ENCODE results near the gene COL8A1. TPM values are rescaled to one million over a fixed set of nuclear protein-coding genes. Genes with fewer than 3 reads are reported as not detected.

COL8A1 gene
- total and polyA plus RNA-seq, 2 donors, result 0.09 to 5.9 TPM

DNA sequence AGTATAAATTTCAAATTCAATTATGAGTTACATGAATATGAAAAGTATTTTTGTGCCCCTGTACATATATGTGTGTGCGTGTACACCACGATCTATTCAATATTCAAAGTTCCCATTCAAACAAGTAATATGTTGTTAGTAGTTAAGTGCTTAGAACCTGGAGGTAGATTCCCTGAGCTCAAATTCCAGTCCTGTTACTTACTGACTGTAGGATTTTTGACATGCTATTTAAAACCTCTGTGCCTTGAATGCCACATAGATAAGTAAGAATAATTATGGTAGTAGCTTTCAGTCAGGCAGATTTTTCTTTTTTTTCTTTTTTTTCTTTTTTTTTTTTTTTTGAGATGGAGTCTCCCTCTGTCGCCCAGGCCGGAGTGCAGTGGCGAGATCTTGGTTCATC lies 126.0 kb downstream of the COL8A1 start:
- no peaks in the 10 kb centered on the region for H3K9me3 ChIP-seq (ENCODE audit: control insufficient read depth in 2 of 2, insufficient read depth in 1 of 2, low read length in 1 of 2)
- no peaks in the 10 kb centered on the region for H3K27me3 ChIP-seq (ENCODE audit: control insufficient read depth in 2 of 2, insufficient read depth in 1 of 2, low read length in 1 of 2)
- 97% methylated on average over 5 of the region's 5 CpGs for WGBS
- no peak overlapping the region for H3K4me3 ChIP-seq (ENCODE audit: low read length in 2 of 2)
- no peak for DNase-seq (ENCODE audit: low read depth in 6 of 9, low spot score in 9 of 9)
- no peaks in the 10 kb centered on the region for H3K4me1 ChIP-seq (ENCODE audit: control insufficient read depth in 2 of 2, insufficient read depth in 2 of 2, low read length in 2 of 2)
- H3K36me3 ChIP-seq (ENCODE audit: control insufficient read depth in 2 of 2, insufficient read depth in 2 of 2, low read length in 1 of 2), result no peaks in the 10 kb centered on the region
- no peak overlapping the region for H3K27ac ChIP-seq (ENCODE audit: low read depth in 1 of 2, low read length in 1 of 2)

DNA sequence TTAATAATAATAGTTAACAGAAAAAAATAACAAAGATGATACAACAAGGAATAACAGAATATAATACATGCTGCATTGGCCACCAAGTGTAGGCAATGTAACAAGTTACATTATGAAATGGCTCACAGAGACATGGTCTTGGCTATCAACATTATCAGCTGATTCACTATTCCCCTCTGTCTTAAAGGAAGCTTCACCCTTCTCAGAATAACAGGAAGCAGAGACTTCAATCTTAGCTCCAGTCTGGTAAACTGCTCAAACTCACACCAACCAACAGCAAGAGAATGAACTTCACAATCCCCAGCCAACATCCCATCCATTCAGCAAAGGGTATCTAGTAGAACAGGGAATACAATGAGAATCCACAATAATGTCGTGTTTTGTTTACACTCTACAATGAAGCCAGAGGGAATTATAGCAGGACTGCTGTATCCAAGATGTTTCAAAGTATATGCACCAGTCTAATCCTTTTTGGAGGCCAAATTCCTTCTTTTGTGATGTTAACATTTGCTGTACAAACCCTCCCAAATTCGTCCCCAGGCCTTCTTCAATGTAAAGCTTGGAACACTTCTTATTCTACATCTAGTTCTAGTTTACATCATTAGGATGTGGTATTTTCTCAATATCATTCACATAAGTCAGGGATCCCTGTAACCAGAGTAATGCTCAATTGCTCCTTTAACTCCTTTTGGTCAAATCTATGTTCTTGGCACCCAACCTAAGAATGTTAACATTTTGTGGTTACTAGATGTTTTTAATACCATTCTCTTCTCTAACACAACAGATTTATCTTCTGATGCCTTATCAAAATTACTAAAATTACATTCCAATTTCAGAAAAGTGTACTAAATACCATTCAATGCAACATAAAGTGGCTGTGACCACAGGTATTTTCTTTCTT lies 126.9 kb downstream of the COL8A1 start:
- WGBS, result 83% methylated on average over 2 of the region's 2 CpGs
- no peak overlapping the region for H3K4me3 ChIP-seq (ENCODE audit: low read length in 2 of 2)

GRCh38 chr3:99767291-99767690 lies 128.9 kb downstream of the COL8A1 start:
- H3K36me3 ChIP-seq (ENCODE audit: control insufficient read depth in 2 of 2, insufficient read depth in 2 of 2, low read length in 1 of 2), result no peaks in the 10 kb centered on the region
- no peak overlapping the region for H3K27ac ChIP-seq (ENCODE audit: low read depth in 1 of 2, low read length in 1 of 2)
- H3K4me1 ChIP-seq (ENCODE audit: control insufficient read depth in 2 of 2, insufficient read depth in 2 of 2, low read length in 2 of 2), result no peaks in the 10 kb centered on the region
- H3K27me3 ChIP-seq (ENCODE audit: control insufficient read depth in 2 of 2, insufficient read depth in 1 of 2, low read length in 1 of 2), result no peaks in the 10 kb centered on the region
- 96% methylated on average over 2 of the region's 2 CpGs for WGBS
- no peak overlapping the region for H3K4me3 ChIP-seq (ENCODE audit: low read length in 2 of 2)
- DNase-seq (ENCODE audit: low read depth in 6 of 9, low spot score in 9 of 9), result no peak
- H3K9me3 ChIP-seq (ENCODE audit: control insufficient read depth in 2 of 2, insufficient read depth in 1 of 2, low read length in 1 of 2), result no peaks in the 10 kb centered on the region

More for the DNA sequence above, 126.9 kb downstream of the COL8A1 start:
- no peaks in the 10 kb centered on the region for H3K4me1 ChIP-seq (ENCODE audit: control insufficient read depth in 2 of 2, insufficient read depth in 2 of 2, low read length in 2 of 2)
- no peak for DNase-seq (ENCODE audit: low read depth in 6 of 9, low spot score in 9 of 9)
- no peak overlapping the region for H3K27ac ChIP-seq (ENCODE audit: low read depth in 1 of 2, low read length in 1 of 2)
- no peaks in the 10 kb centered on the region for H3K9me3 ChIP-seq (ENCODE audit: control insufficient read depth in 2 of 2, insufficient read depth in 1 of 2, low read length in 1 of 2)
- H3K36me3 ChIP-seq (ENCODE audit: control insufficient read depth in 2 of 2, insufficient read depth in 2 of 2, low read length in 1 of 2), result no peaks in the 10 kb centered on the region
- no peaks in the 10 kb centered on the region for H3K27me3 ChIP-seq (ENCODE audit: control insufficient read depth in 2 of 2, insufficient read depth in 1 of 2, low read length in 1 of 2)

DNA sequence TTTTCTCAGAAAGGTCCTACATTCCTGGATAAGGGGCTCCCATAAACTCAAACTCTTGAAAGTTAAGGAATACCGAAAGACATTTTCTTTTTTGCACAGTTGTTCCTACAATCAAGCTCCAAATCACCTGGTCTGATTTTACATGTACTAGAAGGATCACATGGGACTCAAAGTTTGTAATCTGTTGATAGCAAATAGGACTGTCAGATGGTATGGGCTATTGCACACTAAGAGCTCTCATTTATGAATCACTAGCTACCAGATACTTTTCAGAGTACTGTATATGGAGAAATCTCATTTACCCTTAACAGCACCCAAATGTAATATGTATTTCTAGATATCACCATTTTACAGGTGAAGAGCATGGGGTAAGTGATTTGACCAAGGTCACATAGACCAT lies 129.7 kb downstream of the COL8A1 start:
- Histone ChIP-seq H3K4me1 (ENCODE audit: control insufficient read depth in 2 of 2, insufficient read depth in 2 of 2, low read length in 2 of 2) (no peaks in the 10 kb centered on the region), H3K27me3 (ENCODE audit: control insufficient read depth in 2 of 2, insufficient read depth in 1 of 2, low read length in 1 of 2) (no peaks in the 10 kb centered on the region), H3K27ac (ENCODE audit: low read depth in 1 of 2, low read length in 1 of 2) (no peak overlapping the region), H3K4me3 (ENCODE audit: low read length in 2 of 2) (no peak overlapping the region), H3K36me3 (ENCODE audit: control insufficient read depth in 2 of 2, insufficient read depth in 2 of 2, low read length in 1 of 2) (no peaks in the 10 kb centered on the region), H3K9me3 (ENCODE audit: control insufficient read depth in 2 of 2, insufficient read depth in 1 of 2, low read length in 1 of 2) (no peaks in the 10 kb centered on the region)
- 97% methylated on average over 1 of the region's 1 CpG for WGBS
- DNase-seq (ENCODE audit: low read depth in 6 of 9, low spot score in 9 of 9), result no peak

- H3K27ac ChIP-seq (ENCODE audit: low read depth in 1 of 2, low read length in 1 of 2), result no peak overlapping the region
- no peaks in the 10 kb centered on the region for H3K4me1 ChIP-seq (ENCODE audit: control insufficient read depth in 2 of 2, insufficient read depth in 2 of 2, low read length in 2 of 2)
- H3K27me3 ChIP-seq (ENCODE audit: control insufficient read depth in 2 of 2, insufficient read depth in 1 of 2, low read length in 1 of 2), result no peaks in the 10 kb centered on the region
- DNase-seq (ENCODE audit: low read depth in 6 of 9, low spot score in 9 of 9), result no peak
- H3K36me3 ChIP-seq (ENCODE audit: control insufficient read depth in 2 of 2, insufficient read depth in 2 of 2, low read length in 1 of 2), result no peaks in the 10 kb centered on the region
- H3K9me3 ChIP-seq (ENCODE audit: control insufficient read depth in 2 of 2, insufficient read depth in 1 of 2, low read length in 1 of 2), result no peaks in the 10 kb centered on the region
- H3K4me3 ChIP-seq (ENCODE audit: low read length in 2 of 2), result no peak overlapping the region
- WGBS, result 71% methylated on average over 2 of the region's 2 CpGs
Observed at GRCh38 chr3:99768808-99769501, 130.6 kb downstream of the COL8A1 start.

- 95% methylated on average over 3 of the region's 3 CpGs for WGBS
- Histone ChIP-seq H3K27ac (ENCODE audit: low read depth in 1 of 2, low read length in 1 of 2) (no peak overlapping the region), H3K4me1 (ENCODE audit: control insufficient read depth in 2 of 2, insufficient read depth in 2 of 2, low read length in 2 of 2) (no peaks in the 10 kb centered on the region), H3K4me3 (ENCODE audit: low read length in 2 of 2) (no peak overlapping the region), H3K27me3 (ENCODE audit: control insufficient read depth in 2 of 2, insufficient read depth in 1 of 2, low read length in 1 of 2) (no peaks in the 10 kb centered on the region), H3K36me3 (ENCODE audit: control insufficient read depth in 2 of 2, insufficient read depth in 2 of 2, low read length in 1 of 2) (no peaks in the 10 kb centered on the region), H3K9me3 (ENCODE audit: control insufficient read depth in 2 of 2, insufficient read depth in 1 of 2, low read length in 1 of 2) (no peaks in the 10 kb centered on the region)
- DNase-seq (ENCODE audit: low read depth in 6 of 9, low spot score in 9 of 9), result no peak
Observed at GRCh38 chr3:99772171-99772570, 133.8 kb downstream of the COL8A1 start.

GRCh38 chr3:99772671-99773070 lies 134.3 kb downstream of the COL8A1 start:
- WGBS, result 91% methylated on average over 1 of the region's 1 CpG
- H3K9me3 ChIP-seq (ENCODE audit: control insufficient read depth in 2 of 2, insufficient read depth in 1 of 2, low read length in 1 of 2), result no peaks in the 10 kb centered on the region
- no peak for DNase-seq (ENCODE audit: low read depth in 6 of 9, low spot score in 9 of 9)
- no peaks in the 10 kb centered on the region for H3K36me3 ChIP-seq (ENCODE audit: control insufficient read depth in 2 of 2, insufficient read depth in 2 of 2, low read length in 1 of 2)
- H3K27ac ChIP-seq (ENCODE audit: low read depth in 1 of 2, low read length in 1 of 2), result no peak overlapping the region
- H3K4me1 ChIP-seq (ENCODE audit: control insufficient read depth in 2 of 2, insufficient read depth in 2 of 2, low read length in 2 of 2), result no peaks in the 10 kb centered on the region
- no peaks in the 10 kb centered on the region for H3K27me3 ChIP-seq (ENCODE audit: control insufficient read depth in 2 of 2, insufficient read depth in 1 of 2, low read length in 1 of 2)
- H3K4me3 ChIP-seq (ENCODE audit: low read length in 2 of 2), result no peak overlapping the region

DNA sequence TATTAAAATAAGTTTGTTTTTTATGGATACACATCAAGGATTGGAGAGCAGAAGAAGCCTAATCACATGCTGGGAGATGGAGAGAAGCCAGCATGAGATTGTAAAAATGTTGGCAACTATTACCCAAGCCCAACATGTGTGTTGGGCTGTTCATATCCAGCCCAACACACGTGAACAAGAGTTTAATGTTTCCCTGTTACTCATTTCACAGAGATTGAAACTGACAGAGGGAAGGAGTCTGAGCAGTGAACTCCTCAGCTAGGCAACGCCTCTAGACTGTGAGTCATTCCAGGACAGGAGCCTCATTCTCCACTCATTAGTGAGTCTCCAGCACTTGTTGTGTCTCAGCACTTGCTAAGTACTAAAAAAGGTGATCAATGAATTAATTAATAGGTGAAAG lies 136.1 kb downstream of the COL8A1 start:
- peaks cover 0 to 1% of the 10 kb centered on the region in 2 donors for H3K27me3 ChIP-seq (ENCODE audit: control insufficient read depth in 2 of 2, insufficient read depth in 1 of 2, low read length in 1 of 2)
- no peak overlapping the region for H3K27ac ChIP-seq (ENCODE audit: low read depth in 1 of 2, low read length in 1 of 2)
- H3K36me3 ChIP-seq (ENCODE audit: control insufficient read depth in 2 of 2, insufficient read depth in 2 of 2, low read length in 1 of 2), result no peaks in the 10 kb centered on the region
- no peak overlapping the region for H3K4me3 ChIP-seq (ENCODE audit: low read length in 2 of 2)
- DNase-seq (ENCODE audit: low read depth in 6 of 9, low spot score in 9 of 9), result peak in 1 of 9 donors; percentile 2
- H3K4me1 ChIP-seq (ENCODE audit: control insufficient read depth in 2 of 2, insufficient read depth in 2 of 2, low read length in 2 of 2), result no peaks in the 10 kb centered on the region
- H3K9me3 ChIP-seq (ENCODE audit: control insufficient read depth in 2 of 2, insufficient read depth in 1 of 2, low read length in 1 of 2), result no peaks in the 10 kb centered on the region
- WGBS, result 83% methylated on average over 2 of the region's 2 CpGs

DNA sequence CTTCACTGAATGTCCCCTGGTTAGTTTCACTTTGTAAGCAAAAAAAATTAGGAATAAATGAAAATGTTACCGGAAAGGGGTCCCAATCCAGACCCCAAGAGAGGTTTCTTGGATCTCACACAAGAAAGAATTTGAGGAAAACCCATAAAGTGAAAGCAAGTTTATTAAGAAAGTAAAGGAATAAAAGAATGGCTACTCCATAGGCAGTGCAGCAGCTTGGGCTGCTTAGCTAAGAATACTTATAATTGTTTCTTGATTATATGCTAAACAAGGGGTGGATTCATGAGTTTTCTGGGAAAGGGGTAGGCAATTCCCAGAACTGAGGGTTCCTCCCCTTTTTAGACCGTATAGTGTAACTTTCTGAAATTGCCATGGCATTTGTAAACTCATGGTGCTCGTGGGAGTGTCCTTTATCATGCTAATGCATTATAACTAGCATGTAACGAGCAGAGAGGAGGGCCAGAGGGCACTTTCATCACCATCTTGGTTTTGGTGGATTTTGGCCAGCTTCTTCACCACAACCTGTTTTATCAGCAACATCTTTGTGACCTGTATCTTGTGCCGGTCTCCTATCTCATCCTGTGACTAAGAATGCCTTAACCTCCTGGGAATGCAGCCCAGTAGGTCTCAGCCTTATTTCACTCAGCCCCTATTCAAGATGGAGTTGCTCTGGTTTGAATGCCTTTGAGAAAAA lies 138.3 kb downstream of the COL8A1 start:
- Histone ChIP-seq H3K27ac (ENCODE audit: low read depth in 1 of 2, low read length in 1 of 2) (no peak overlapping the region), H3K9me3 (ENCODE audit: control insufficient read depth in 2 of 2, insufficient read depth in 1 of 2, low read length in 1 of 2) (no peaks in the 10 kb centered on the region), H3K4me1 (ENCODE audit: control insufficient read depth in 2 of 2, insufficient read depth in 2 of 2, low read length in 2 of 2) (no peaks in the 10 kb centered on the region), H3K36me3 (ENCODE audit: control insufficient read depth in 2 of 2, insufficient read depth in 2 of 2, low read length in 1 of 2) (no peaks in the 10 kb centered on the region), H3K4me3 (ENCODE audit: low read length in 2 of 2) (no peak overlapping the region), H3K27me3 (ENCODE audit: control insufficient read depth in 2 of 2, insufficient read depth in 1 of 2, low read length in 1 of 2) (peaks cover 0 to 2% of the 10 kb centered on the region in 2 donors)
- WGBS, result 92% methylated on average over 5 of the region's 5 CpGs
- DNase-seq (ENCODE audit: low read depth in 6 of 9, low spot score in 9 of 9), result no peak

Data from thymus (tissue), 11 donors.